ENCODE data around the gene TPPP3. TPM values are rescaled to one million over a fixed set of nuclear protein-coding genes. Genes with fewer than 3 reads are reported as not detected.
"Not testable (repeated sequence)": the region's sequence is repeated elsewhere in the genome, so short reads cannot be mapped to it uniquely, and the experiment has no call there.

The TPPP3 gene
- total RNA-seq, 1 donor from 2014 or later = 26.5 TPM

DNA sequence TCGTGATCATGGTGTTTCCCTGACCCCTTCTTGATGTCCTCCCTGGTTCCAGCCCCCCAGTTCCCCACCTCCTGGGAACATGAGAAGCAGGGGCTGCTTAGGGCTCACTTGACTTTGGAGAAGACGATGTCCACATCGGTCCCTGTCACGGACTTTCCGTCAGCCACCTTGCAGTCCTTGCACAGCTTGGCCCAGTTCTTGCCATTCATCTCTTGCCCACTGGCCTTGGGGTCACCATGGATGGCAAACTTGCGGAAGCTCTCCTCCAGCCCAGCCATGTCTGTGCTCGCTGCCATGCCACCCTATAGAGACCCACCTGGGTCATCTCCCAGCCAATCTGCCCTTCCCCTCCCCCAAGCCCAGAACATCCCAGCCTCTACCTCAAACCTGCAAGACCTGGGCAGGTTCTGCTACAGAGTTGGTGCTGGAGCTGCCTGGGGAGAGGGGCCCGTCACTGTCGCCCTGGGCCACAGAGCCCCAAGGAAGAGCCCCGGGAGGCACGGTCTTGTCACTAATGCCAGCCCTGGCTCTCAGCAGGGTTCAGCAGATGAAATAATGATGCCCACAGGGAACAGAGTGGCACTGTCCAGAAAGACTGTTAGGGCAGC lies 2.4 kb downstream of the TPPP3 start:
- DNase-seq (ENCODE audit: low spot score) = no peak

GRCh38 chr16:67389911-67390815 lies 3.1 kb downstream of the TPPP3 start:
- peak; percentile 41 for DNase-seq (ENCODE audit: low spot score)

DNA sequence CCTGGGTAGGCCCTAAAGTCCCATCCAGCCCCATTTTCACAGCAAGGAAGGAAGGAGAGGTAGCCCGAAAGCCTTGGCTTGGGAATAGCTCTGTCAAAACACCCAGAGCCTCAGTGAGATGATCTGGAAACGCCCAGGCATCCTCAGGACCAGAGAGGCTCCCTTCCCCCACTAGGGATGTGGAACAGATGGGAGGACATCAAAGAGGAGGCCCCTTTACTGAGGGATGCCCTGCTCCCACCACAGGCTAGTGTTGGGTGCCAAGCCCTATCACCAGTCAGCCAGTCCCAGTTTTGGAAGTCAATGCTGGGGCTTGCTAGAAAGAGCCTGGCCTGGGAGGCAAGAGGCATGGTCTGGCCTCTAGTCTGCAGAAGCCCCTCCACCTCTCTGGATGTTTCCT lies 4.7 kb downstream of the TPPP3 start:
- no peak for DNase-seq (ENCODE audit: low spot score)

DNA sequence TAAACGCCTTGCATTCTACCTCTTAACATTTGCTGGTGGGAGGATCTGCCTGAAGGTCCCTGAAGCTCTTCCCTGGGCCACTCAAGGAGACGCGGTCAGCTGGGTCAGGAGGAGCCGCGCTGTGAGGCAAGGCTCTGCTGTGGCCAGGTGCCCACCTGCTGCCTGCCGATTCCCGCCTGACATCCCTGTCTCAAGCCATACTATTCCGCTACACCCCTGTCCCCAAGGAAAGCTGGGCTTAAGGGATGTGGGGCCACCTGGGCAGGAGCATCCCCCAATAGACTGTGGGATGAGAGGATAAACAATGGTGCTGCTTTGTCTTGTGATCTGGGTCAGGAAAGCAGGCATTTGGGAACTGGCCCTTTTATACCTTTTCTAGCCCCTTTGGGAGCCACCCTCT lies 5.1 kb downstream of the TPPP3 start:
- DNase-seq (ENCODE audit: low spot score) = no peak

GRCh38 chr16:67387479-67388079 lies 5.7 kb downstream of the TPPP3 start:
- DNase-seq (ENCODE audit: low spot score) = no peak

- no peak for DNase-seq (ENCODE audit: low spot score)
These were observed 6.3 kb downstream of the TPPP3 start for GRCh38 chr16:67386861-67387455.

- DNase-seq (ENCODE audit: low spot score) = no peak
These were observed 8.4 kb downstream of the TPPP3 start for GRCh38 chr16:67384778-67385510.

DNA sequence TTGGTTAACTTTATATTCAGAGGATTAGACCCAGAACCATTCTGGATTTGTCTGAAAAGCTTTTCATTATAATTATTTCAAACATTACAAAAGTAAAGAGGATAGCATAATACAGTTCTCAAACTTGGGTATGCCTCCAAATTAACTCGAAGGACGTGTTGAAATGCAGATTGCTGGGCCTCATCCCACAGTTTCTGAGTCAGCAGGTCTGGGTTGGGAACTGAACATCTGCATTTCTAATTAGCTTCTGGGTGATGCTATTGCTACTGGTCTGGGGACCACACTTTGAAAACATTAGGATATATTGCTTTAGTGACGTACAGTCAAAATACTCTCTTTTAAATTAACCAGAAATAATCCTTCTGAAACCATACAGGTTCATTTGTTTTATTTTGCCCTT lies 10.0 kb downstream of the TPPP3 start:
- DNase-seq (ENCODE audit: low spot score) = no peak

GRCh38 chr16:67378642-67379041 lies 14.7 kb downstream of the TPPP3 start:
- DNase-seq (ENCODE audit: low spot score) = no peak

GRCh38 chr16:67376012-67376411 lies 17.3 kb downstream of the TPPP3 start:
- DNase-seq (ENCODE audit: low spot score) = not testable (repeated sequence)

GRCh38 chr16:67372664-67373063 lies 20.6 kb downstream of the TPPP3 start:
- peak; percentile 46 for DNase-seq (ENCODE audit: low spot score)

DNA sequence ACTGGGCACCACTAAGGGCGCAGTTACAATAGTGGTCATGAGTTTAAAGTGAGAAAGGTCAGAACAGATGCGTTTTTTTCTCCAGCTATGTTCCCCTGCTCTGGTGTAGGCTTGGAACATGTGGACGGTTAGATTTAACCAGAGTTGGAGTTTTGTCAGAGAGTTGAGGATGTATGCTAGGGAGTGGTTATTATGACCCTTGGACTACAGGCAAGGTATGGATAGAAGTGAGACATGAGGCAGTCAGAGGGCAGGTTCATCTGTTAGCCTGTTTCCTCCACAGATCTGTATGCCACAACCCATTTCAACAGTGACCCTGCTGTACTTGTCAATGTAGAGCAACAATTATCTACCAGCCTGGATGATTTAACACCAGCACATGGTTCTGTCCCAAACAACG lies 22.6 kb downstream of the TPPP3 start:
- no peak for DNase-seq (ENCODE audit: low spot score)

- DNase-seq (ENCODE audit: low spot score) = peak; percentile 8
These were observed 28.6 kb downstream of the TPPP3 start for GRCh38 chr16:67364600-67365235.

DNA sequence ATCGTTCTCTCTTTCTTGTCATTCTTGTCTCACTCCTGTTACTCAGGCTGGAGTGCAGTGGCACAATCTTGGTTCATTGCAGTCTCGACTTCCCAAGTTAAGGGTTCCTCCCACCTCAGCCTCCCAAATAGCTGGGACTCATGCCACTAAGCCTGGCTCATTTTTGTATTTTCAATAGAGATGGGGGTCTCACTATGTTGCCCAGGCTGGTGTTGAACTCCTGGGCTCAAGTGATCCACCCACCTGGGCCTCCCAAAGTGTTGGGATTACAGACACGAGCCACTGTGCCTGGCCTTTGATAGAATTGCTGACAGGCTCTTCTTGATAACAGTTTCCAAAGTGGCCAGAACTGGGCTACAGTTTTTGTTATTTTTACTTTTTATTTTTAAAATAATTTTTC lies 32.3 kb downstream of the TPPP3 start:
- DNase-seq (ENCODE audit: low spot score) = no peak

DNA sequence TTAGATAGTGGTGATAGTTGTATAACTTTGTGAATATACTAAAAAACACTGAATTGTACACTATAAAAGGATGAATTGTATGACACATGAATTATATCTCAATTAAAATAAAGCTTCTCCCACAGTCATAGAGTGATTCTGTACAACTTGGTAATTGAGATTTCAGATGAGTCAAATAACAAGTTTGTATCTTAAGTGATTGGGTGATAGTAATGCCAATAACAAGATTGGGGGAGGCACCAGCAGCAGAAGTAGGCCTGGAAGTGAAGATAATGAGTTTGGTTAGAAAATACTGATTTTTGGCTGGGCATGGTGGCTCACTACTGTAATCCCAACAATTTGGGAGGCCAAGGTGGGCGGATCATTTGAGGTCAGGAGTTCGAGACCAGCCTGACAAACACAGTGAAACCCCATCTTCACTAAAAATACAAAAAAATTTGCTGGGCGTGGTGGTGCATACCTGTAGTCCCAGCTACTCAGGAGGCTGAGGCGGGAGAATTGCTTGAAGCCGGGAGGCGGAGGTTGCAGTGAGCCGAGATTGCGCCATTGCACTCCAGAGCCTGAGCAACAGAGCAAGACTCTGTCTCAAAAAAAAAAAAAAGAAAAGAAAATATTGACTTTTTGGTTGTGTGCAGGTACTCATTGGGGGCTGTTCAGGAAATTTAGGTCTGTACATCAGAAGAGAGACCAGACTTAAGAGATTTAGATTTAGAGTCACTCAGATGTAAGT lies 33.6 kb downstream of the TPPP3 start:
- DNase-seq (ENCODE audit: low spot score) = not testable (repeated sequence)

- no peak for DNase-seq (ENCODE audit: low spot score)
These were observed 35.7 kb downstream of the TPPP3 start for GRCh38 chr16:67357561-67357960.

DNA sequence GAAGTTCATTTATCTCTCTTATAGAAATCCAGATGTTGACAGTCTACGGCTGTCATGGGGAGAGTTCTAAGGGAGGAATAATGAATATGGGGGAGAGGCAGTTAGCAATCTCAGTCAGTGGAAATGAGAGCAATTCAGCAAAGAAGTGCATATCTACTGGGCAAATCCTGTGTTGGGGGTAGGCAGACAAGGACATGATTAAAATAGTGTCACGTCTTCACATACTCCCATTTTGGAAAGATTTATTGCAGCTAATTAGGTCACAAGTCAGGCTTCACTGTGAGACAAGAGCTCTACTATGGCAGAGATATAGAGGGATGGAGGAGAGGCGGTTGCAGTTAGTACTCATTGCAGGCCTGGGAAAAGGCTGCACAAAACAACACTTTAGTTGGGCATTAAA lies 36.9 kb downstream of the TPPP3 start:
- DNase-seq (ENCODE audit: low spot score) = no peak

GRCh38 chr16:67352463-67352862 lies 40.8 kb downstream of the TPPP3 start:
- not testable (repeated sequence) for DNase-seq (ENCODE audit: low spot score)

- no peak for DNase-seq (ENCODE audit: low spot score)
These were observed 43.0 kb downstream of the TPPP3 start for GRCh38 chr16:67350324-67350723.

DNA sequence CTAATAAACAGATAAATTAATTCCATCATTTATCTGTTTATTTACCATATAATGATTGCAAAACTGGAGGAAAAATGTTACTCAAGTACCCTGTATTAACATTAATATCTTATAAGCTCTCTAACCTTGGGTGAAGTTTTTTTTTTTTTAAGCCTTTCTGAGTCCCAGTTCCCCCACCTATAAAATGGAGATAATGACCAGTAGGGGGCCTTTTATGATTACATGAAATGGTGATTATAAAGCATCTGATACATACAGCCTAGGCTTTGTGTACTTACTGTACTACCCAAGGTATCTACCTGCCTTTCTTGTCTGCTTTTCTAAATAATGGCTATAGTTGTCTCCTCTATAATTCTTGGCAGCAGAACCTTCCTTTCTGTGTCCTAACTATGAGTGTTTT lies 44.1 kb downstream of the TPPP3 start:
- no peak for DNase-seq (ENCODE audit: low spot score)
